K562 (cell line): ENCODE measurements around the gene FBXO11. TPM values are rescaled to one million over a fixed set of nuclear protein-coding genes. Genes with fewer than 3 reads are reported as not detected.
A peak's percentile ranks its signal among the peaks of the same experiment; 100 is the strongest.

Experiments used
- BCL6 ChIP-seq: fragments of 250-450 bp; sonication (Bioruptor Pico); IDR thresholded peaks from 2 replicates; pipeline ENCODE4 v1.4.0; 2020
- BRD4 ChIP-seq: fragments of 200-600 bp; sonication (generic); IDR thresholded peaks from 2 replicates; pipeline ENCODE4 v1.6.1; 2017; ENCODE audit warnings: inconsistent platforms
- CBX2 ChIP-seq: fragments of 200-600 bp; sonication (generic); IDR thresholded peaks from one replicate; pipeline ENCODE4 v1.6.1; 2012; ENCODE audit warnings: mild to moderate bottlenecking, low read length, inconsistent platforms; ENCODE audit not compliant: insufficient read depth, poor library complexity, severe bottlenecking
- CEBPB ChIP-seq: fragments of 450-650 bp; IDR thresholded peaks from 2 replicates; pipeline ENCODE4 v1.6.1; 2016; ENCODE audit warnings: missing genetic modification characterization, missing compliant biosample characterization
- CGGBP1 ChIP-seq: fragments of 250-450 bp; sonication (Bioruptor Pico); IDR thresholded peaks from 2 replicates; pipeline ENCODE4 v1.9.0; 2021; ENCODE audit warnings: mild to moderate bottlenecking
- CHD1 ChIP-seq: fragments of 200-600 bp; sonication (generic); IDR thresholded peaks from one replicate; pipeline ENCODE4 v1.6.1; 2012; ENCODE audit warnings: mild to moderate bottlenecking, moderate library complexity, low read length, inconsistent platforms
- GTF2E2 ChIP-seq: fragments of 200-800 bp; sonication (Bioruptor generic); IDR thresholded peaks from 2 replicates; pipeline ENCODE4 v1.6.1; 2016; ENCODE audit warnings: missing genetic modification characterization, missing compliant biosample characterization
- HMGXB4 ChIP-seq: sonication (generic); formaldehyde crosslinking; IDR thresholded peaks from 2 replicates; pipeline ENCODE4 v1.8.1; 2023; ENCODE audit warnings: mild to moderate bottlenecking, missing genetic modification reagents
- KDM1A ChIP-seq, 2 experiments: fragments of 450-650 bp; IDR thresholded peaks; 2 replicates each; pipeline ENCODE4 v1.6.1; 2016; ENCODE audit warnings: mild to moderate bottlenecking in 2 of 2
- KLF10 ChIP-seq: fragments of 250-450 bp; sonication (Bioruptor Pico); IDR thresholded peaks from 2 replicates; pipeline ENCODE4 v1.6.1; 2021; ENCODE audit warnings: matching md5 sums
- MAX ChIP-seq: sonication (generic); formaldehyde crosslinking; IDR thresholded peaks from 2 replicates; pipeline ENCODE4 v1.9.0; 2022; ENCODE audit warnings: mild to moderate bottlenecking, missing genetic modification reagents
- NR2C2 ChIP-seq, 2 experiments: fragments of 200-800 bp in 1 of 2; sonication (Bioruptor generic) in 1 of 2; sonication (generic) in 1 of 2; formaldehyde crosslinking in 1 of 2; IDR thresholded peaks; 2 replicates each; pipeline versions ENCODE4 v1.6.1 to v1.8.0; 2016 to 2022; ENCODE audit warnings: mild to moderate bottlenecking in 1 of 2, missing compliant biosample characterization in 1 of 2, missing genetic modification characterization in 1 of 2, missing genetic modification reagents in 1 of 2
- PRDM10 ChIP-seq: fragments of 450-650 bp; IDR thresholded peaks from 2 replicates; pipeline ENCODE4 v1.6.1; 2018; ENCODE audit not compliant: partially characterized antibody
- SAFB2 ChIP-seq: fragments of 200-400 bp; formaldehyde crosslinking; IDR thresholded peaks from 2 replicates; pipeline ENCODE4 v1.6.1; 2018; ENCODE audit warnings: borderline replicate concordance, low read length, low read depth, moderate library complexity; ENCODE audit not compliant: severe bottlenecking
- SNRNP70 ChIP-seq: fragments of 200-400 bp; formaldehyde crosslinking; optimal IDR thresholded peaks from 2 replicates; pipeline ENCODE3; 2017; ENCODE audit warnings: low read depth, low read length
- SREBF2 ChIP-seq: sonication (generic); formaldehyde crosslinking; IDR thresholded peaks from 2 replicates; pipeline ENCODE4 v1.4.0; 2020; ENCODE audit warnings: mild to moderate bottlenecking, missing genetic modification reagents
- TAF15 ChIP-seq: fragments of 200-400 bp; formaldehyde crosslinking; IDR thresholded peaks from 2 replicates; pipeline ENCODE4 v1.6.1; 2017; ENCODE audit warnings: mild to moderate bottlenecking, low read depth, low read length, moderate library complexity
- TCF3 ChIP-seq: sonication (generic); formaldehyde crosslinking; IDR thresholded peaks from 2 replicates; pipeline ENCODE4 v1.4.0; 2020; ENCODE audit warnings: mild to moderate bottlenecking, missing genetic modification reagents
- TCF7 ChIP-seq: sonication (generic); IDR thresholded peaks from 2 replicates; pipeline ENCODE4 v1.6.1; 2016; ENCODE audit warnings: antibody characterized with exemption, borderline replicate concordance
- ZNF146 ChIP-seq: IDR thresholded peaks from one replicate; pipeline ENCODE4 v1.6.1; 2018; ENCODE audit warnings: missing compliant biosample characterization; ENCODE audit not compliant: unreplicated experiment
- ZNF507 ChIP-seq: conservative IDR thresholded peaks from 2 replicates; pipeline ENCODE4 v1.6.1; 2017; ENCODE audit warnings: missing genetic modification characterization, missing compliant biosample characterization
- ZNF551 ChIP-seq: fragments of 250-450 bp; sonication (Bioruptor Pico); IDR thresholded peaks from 2 replicates; pipeline ENCODE4 v1.5.0; 2021; ENCODE audit warnings: mild to moderate bottlenecking, moderate library complexity
- ZNF79 ChIP-seq: fragments of 250-450 bp; sonication (Bioruptor Pico); IDR thresholded peaks from 2 replicates; pipeline ENCODE4 v1.4.0; 2020; ENCODE audit warnings: low read depth, mild to moderate bottlenecking, moderate library complexity
- polyA plus RNA-seq, 8 experiments: library from polyadenylated mRNA; depleted of rRNA in 4 of 8; stranded (reverse) in 5 of 8; unstranded in 3 of 8; fragments of >200 nt; fragmentation: Nextera tagmentation in 2 of 8; fragmentation: Illumina TruSeq in 1 of 8; extraction: Ambion mirVana in 2 of 8; extraction: Trizol in 1 of 8; gene quantifications; 2 replicates each; pipeline versions ENCODE4 v1.2.1 to v1.2.3, GENCODE V29; 2011 to 2014; ENCODE audit warnings: inconsistent platforms in 1 of 8, missing spikeins in 1 of 8
- total RNA-seq, 7 experiments: library from RNA; depleted of rRNA in 6 of 7; stranded (reverse); fragments of >200 nt in 6 of 7; fragmentation: Illumina TruSeq in 2 of 7; extraction: Trizol in 2 of 7; gene quantifications; 2 replicates each; pipeline versions ENCODE4 v1.2.1 to v1.2.3, GENCODE V29; 2011 to 2021; ENCODE audit warnings: low replicate concordance in 1 of 7

FBXO11 gene
- total and polyA plus RNA-seq, 9 of the 15 experiments (the other 6 are each of a cell fraction or from before 2014, with no cell fraction given) = 8.8 to 44.5 (median 24.1) TPM

- TF ChIP-seq PRDM10 (peak; percentile 97), GTF2E2 (0 out of 2 replicates have a peak, but pooled peaks have one; percentile 83), NR2C2 (CRISPR knock-in tag; IDR thresholded peaks at IDR 0.05) (no peak), NR2C2 (tag; IDR thresholded peaks at IDR 0.05) (no peak), SREBF2 (CRISPR knock-in tag) (no peak), KDM1A (IDR thresholded peaks at IDR 0.05) (peak in 1 of 2 experiments; percentile 97; a peak in 3 of 4 replicates), ZNF146 (CRISPR knock-in tag) (no peak), SAFB2 (no peak), BRD4 (no peak), HMGXB4 (CRISPR knock-in tag) (no peak), CBX2 (no peak), BCL6 (CRISPR knock-in tag) (no peak), ZNF551 (CRISPR knock-in tag) (no peak), TCF7 (no peak), SNRNP70 (no peak), CGGBP1 (CRISPR knock-in tag) (peak; percentile 9; the same call in 1 of the 2 replicates), CHD1 (no peak), TAF15 (no peak), TCF3 (CRISPR knock-in tag) (no peak), CEBPB (no peak), ZNF79 (CRISPR knock-in tag) (no peak), MAX (CRISPR knock-in tag) (no peak), ZNF507 (tag) (no peak), KLF10 (CRISPR knock-in tag) (no peak)
Measured at GRCh38 chr2:47906157-47907038, at the start of gene FBXO11 (continued).
